IMR-90 (cell line): ENCODE measurements around the gene GPC4.

Source experiments
- CEBPB ChIP-seq: IDR thresholded peaks from 2 replicates; pipeline ENCODE4 v1.6.1; 2012; ENCODE audit warnings: low read depth, low read length, improper control_type of control experiment
- CTCF ChIP-seq: conservative IDR thresholded peaks from 2 replicates; pipeline ENCODE4 v1.5.1; 2012; ENCODE audit warnings: mild to moderate bottlenecking, low read depth, low read length, improper control_type of control experiment
- POLR2A ChIP-seq: IDR thresholded peaks from 2 replicates; pipeline ENCODE4 v1.6.1; 2012; ENCODE audit warnings: mild to moderate bottlenecking, low read depth, low read length
- RCOR1 ChIP-seq: IDR thresholded peaks from 2 replicates; pipeline ENCODE4 v1.6.1; 2012; ENCODE audit warnings: mild to moderate bottlenecking, low read length, improper control_type of control experiment; ENCODE audit not compliant: insufficient replicate concordance
- USF2 ChIP-seq: fragments of 150-350 bp; IDR thresholded peaks from 2 replicates; pipeline ENCODE4 v1.6.1; 2017; ENCODE audit warnings: mild to moderate bottlenecking, antibody characterized with exemption, low read length, low read depth

GRCh38 chrX:133419911-133420310, 4.6 kb upstream of the GPC4 start:
- TF ChIP-seq POLR2A (no peak), CTCF (no peak), CEBPB (no peak), RCOR1 (no peak), USF2 (no peak)
